Esophagus (tissue), 2 donors: ENCODE data around the gene SASS6. TPM values are rescaled to one million over a fixed set of nuclear protein-coding genes. Genes with fewer than 3 reads are reported as not detected.

ENCODE experiments used
- H3K27ac ChIP-seq, 2 donors: one replicate each; pipeline ENCODE4 v1.5.1; 2013; ENCODE audit warnings: low read depth in 2 of 2, mild to moderate bottlenecking in 2 of 2, inconsistent platforms in 1 of 2, low read length in 1 of 2, moderate library complexity in 1 of 2
- H3K27me3 ChIP-seq, 2 donors: one replicate each; pipeline ENCODE4 v1.6.1; 2013; ENCODE audit warnings: low read length in 2 of 2, control low read depth in 1 of 2, mild to moderate bottlenecking in 1 of 2; ENCODE audit not compliant: insufficient read depth in 2 of 2, control insufficient read depth in 1 of 2
- H3K36me3 ChIP-seq, 2 donors: one replicate each; pipeline ENCODE4 v1.6.1; 2013; ENCODE audit warnings: low read length in 1 of 2; ENCODE audit not compliant: control insufficient read depth in 2 of 2, insufficient read depth in 2 of 2
- H3K4me1 ChIP-seq, 2 donors: one replicate each; pipeline ENCODE4 v1.6.1; 2013; ENCODE audit warnings: low read length in 1 of 2; ENCODE audit not compliant: control insufficient read depth in 2 of 2, insufficient read depth in 2 of 2
- H3K4me3 ChIP-seq, 2 donors: one replicate each; pipeline ENCODE4 v1.5.1; 2013; ENCODE audit warnings: low read length in 2 of 2, mild to moderate bottlenecking in 2 of 2, low read depth in 1 of 2, moderate library complexity in 1 of 2
- H3K9me3 ChIP-seq, 2 donors: one replicate each; pipeline ENCODE4 v1.6.1; 2013; ENCODE audit warnings: mild to moderate bottlenecking in 2 of 2, low read depth in 1 of 2, low read length in 1 of 2, moderate library complexity in 1 of 2; ENCODE audit not compliant: control insufficient read depth in 2 of 2, insufficient read depth in 1 of 2
- WGBS, 2 donors: extraction: QIAGEN DNeasy Blood & Tissue Kit; methylation state at CpG; one replicate each; pipeline ENCODE4 v1.1.7; 2013; 5-methylcytosine and 5-hydroxymethylcytosine counted together
- polyA plus RNA-seq, 2 donors: library from polyadenylated mRNA; stranded (reverse); fragments of 200-250 nt; gene quantifications; one replicate each; pipeline ENCODE4 v1.2.3, GENCODE V29; 2013
- donor health status: healthy with polysubstance abuse.
- donor health status: Bipolar disorder and iron deficiency.

The SASS6 gene, protein sequence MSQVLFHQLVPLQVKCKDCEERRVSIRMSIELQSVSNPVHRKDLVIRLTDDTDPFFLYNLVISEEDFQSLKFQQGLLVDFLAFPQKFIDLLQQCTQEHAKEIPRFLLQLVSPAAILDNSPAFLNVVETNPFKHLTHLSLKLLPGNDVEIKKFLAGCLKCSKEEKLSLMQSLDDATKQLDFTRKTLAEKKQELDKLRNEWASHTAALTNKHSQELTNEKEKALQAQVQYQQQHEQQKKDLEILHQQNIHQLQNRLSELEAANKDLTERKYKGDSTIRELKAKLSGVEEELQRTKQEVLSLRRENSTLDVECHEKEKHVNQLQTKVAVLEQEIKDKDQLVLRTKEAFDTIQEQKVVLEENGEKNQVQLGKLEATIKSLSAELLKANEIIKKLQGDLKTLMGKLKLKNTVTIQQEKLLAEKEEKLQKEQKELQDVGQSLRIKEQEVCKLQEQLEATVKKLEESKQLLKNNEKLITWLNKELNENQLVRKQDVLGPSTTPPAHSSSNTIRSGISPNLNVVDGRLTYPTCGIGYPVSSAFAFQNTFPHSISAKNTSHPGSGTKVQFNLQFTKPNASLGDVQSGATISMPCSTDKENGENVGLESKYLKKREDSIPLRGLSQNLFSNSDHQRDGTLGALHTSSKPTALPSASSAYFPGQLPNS
- polyA plus RNA-seq, result 1 to 10 TPM; 1.9 to 2.0 TPM

DNA sequence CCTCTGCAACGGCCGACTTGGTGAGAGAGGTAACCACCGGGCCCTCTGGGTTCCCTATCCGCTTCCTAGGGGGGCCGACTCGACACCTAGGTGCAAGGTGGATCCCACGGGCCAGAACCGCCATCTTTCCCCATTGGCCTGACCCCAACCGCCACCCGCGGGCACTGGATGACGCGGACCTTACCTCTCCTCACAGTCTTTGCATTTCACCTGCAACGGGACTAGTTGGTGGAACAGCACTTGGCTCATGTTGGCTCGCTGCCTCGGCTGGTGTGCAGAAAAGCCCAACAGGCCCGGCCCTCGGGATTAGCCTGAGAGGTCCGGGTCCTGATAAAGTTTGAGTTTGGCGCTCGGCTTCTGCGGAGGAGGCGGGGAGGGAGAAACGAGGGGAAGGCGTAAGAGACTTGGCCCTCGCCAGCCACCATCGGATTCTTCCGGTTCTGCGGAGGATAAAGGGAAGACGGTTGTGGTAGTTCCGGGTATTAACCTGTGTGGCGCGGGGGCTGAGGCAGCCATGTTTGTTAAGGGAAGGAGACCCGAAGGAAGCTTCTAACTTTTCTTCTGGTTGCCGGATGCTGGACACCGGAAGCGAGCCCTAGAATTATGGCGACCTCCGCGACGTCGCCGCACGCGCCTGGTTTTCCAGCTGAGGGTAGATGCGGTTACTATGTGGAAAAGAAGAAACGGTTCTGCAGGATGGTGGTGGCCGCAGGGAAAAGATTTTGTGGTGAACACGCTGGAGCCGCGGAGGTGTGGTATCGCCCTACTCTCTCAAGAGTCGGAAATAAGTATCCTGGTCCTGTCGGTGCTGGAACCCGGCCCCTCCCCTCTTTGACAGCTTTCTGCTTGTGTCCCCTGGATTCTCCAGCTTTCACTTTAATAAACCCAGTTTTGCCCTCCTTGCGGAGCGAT lies at the start of gene SASS6, which contains the start of gene TRMT13:
SASS6 (minus strand) TSS at position 365 of the 912 bp plus-strand sequence; CDS start at position 249, 116 bp downstream.
TRMT13 (plus strand) TSS at position 598 of the 912 bp plus-strand sequence; CDS start at position 604, 6 bp downstream.
- H3K36me3 ChIP-seq, result no peaks in the 10 kb centered on the region
- H3K4me1 ChIP-seq, result no peaks in the 10 kb centered on the region
- H3K27me3 ChIP-seq, result no peaks in the 10 kb centered on the region
- peak within 1 kb of the TSS; percentile 31 to 83 for H3K27ac ChIP-seq
- 0% methylated on average over 57 of the region's 57 CpGs for WGBS, 2 donors
- H3K4me3 ChIP-seq, result peak within 1 kb of the TSS; percentile 77 to 99
- H3K9me3 ChIP-seq, result no peaks in the 10 kb centered on the region

DNA sequence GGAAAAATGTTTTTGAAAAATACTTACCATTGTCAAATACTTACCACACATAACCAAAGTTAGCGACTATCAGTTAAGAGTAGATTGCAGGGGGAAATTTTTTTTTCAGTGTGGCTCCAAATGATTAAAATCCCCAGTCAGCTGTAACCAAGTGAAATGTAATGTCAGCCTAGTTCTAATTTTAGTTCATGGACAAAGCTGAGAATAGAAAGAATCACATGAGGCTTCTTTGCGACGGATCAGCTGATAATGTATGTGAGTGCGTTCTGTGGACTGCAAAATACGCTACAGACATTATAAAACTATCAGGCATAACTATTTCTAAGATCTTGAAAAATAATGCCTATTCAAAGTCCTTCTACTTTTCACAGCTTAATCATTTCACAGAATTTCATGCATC lies 45.4 kb upstream of the SASS6 start, which contains the start of gene LRRC39:
LRRC39 (minus strand) TSS at position 166 of the 400 bp plus-strand sequence. CDS start 9,740 bp downstream, outside the sequence.
- Histone ChIP-seq H3K27me3 (no peaks in the 10 kb centered on the region), H3K36me3 (no peaks in the 10 kb centered on the region), H3K4me1 (no peaks in the 10 kb centered on the region), H3K4me3 (no peak within 1 kb of the TSS), H3K27ac (no peak within 1 kb of the TSS), H3K9me3 (no peaks in the 10 kb centered on the region)
- WGBS, 2 donors, result 60 to 62% methylated on average over 5 of the region's 5 CpGs

DNA sequence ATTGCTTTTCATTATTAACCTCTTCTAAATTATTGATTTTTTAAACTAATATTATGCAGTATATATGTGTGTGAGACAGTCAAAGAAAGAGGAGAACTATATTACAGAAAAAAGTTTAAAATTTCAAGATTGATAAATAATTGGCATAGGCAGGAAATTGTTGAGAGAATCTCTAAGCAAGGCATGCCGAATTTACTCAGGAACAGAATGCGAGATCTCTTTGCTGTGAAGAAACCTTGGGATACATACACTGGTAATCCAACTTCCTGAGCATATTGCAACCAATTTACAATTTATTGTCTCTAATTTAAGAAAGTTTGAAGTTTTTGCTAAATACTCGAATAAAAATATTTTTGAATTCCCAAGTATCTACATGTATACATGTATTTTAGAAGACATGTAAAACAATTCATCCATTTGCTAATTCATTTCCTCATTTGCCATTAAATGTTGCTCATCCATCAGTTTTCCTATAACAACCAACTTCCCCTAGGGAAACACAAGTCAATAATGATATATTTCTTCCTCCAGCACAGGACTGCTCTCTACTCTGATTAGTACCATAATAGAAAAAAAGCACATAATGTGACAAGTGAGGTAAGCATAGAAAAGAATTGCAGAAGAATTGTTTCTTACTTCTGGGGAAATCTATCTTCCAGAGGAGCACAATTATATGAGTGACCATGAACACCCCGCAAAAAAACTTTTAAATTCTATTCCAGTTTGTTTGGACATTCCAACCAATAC lies 44.7 kb upstream of the SASS6 start:
- no peaks in the 10 kb centered on the region for H3K9me3 ChIP-seq
- H3K4me3 ChIP-seq, result no peak overlapping the region
- H3K36me3 ChIP-seq, result no peaks in the 10 kb centered on the region
- no peaks in the 10 kb centered on the region for H3K4me1 ChIP-seq
- no peaks in the 10 kb centered on the region for H3K27me3 ChIP-seq
- no peak overlapping the region for H3K27ac ChIP-seq
- WGBS, 2 donors, result 90% methylated on average over 4 of the region's 4 CpGs

DNA sequence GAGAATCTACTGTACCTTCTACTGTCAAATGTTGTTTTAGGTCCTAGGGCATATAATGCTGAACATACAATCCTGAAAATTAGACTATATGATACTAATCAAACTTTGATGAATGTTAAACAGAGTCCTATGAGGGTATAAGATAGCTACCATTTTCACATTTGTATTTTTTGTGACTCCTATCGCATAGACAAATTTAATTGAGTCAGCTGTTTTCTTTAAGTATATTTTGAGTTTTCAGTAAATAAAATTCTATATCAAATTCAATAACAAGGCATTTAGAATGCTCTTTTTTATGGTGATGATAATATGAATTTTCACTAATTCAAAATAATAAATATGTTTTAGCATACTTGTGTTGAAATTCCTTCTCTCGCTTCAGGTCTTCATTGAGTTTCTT lies 35.3 kb upstream of the SASS6 start:
- Histone ChIP-seq H3K27me3 (no peaks in the 10 kb centered on the region), H3K4me1 (no peaks in the 10 kb centered on the region), H3K4me3 (no peak overlapping the region), H3K9me3 (no peaks in the 10 kb centered on the region), H3K36me3 (no peaks in the 10 kb centered on the region), H3K27ac (no peak overlapping the region)
- 97 to 100% methylated on average over 2 of the region's 2 CpGs for WGBS, 2 donors

DNA sequence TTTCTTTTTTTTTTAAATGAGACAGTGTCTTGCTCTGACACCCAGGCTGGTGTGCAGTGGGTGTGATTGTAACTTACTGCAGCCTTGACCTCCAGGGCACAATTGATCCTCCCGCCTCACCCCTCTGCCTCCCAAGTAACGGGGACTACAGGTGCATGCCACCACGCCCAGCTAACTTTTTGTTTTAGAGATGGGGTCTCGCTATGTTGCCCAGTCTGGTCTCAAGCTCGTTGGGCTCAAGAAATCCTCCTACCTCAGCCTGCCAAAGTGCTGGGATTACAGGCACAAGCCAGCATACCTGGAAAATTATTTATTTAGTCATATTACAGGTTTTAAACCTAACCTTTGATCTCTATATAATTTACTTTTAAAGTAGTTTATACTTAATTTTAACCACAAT lies 32.0 kb upstream of the SASS6 start:
- H3K4me3 ChIP-seq, result no peak overlapping the region
- H3K27me3 ChIP-seq, result no peaks in the 10 kb centered on the region
- no peaks in the 10 kb centered on the region for H3K4me1 ChIP-seq
- no peaks in the 10 kb centered on the region for H3K36me3 ChIP-seq
- no peaks in the 10 kb centered on the region for H3K9me3 ChIP-seq
- no peak overlapping the region for H3K27ac ChIP-seq
- 89 to 94% methylated on average over 5 of the region's 5 CpGs for WGBS, 2 donors

DNA sequence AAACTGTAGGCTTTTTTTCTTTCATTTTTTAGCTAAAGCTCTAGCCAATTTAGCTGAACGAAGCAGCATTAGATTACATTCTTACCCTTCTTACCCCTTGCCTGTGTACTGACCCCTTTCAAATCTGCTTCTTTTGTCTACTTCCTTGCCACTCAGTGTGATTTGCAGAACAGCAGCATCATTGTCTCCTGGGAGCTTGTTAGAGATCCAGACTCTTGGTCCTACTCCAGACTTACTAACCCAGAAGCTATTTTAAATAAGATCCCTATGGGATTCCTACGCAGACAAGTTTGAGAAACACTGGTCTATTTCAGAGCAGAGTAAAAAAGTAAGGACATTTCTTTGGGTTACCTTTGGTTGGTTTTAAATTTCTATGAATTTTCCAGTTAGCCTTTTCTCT lies 31.5 kb upstream of the SASS6 start:
- Histone ChIP-seq H3K36me3 (no peaks in the 10 kb centered on the region), H3K4me1 (no peaks in the 10 kb centered on the region), H3K9me3 (no peaks in the 10 kb centered on the region), H3K4me3 (no peak overlapping the region), H3K27ac (no peak overlapping the region), H3K27me3 (no peaks in the 10 kb centered on the region)
- 53 to 61% methylated on average over 2 of the region's 2 CpGs for WGBS, 2 donors

DNA sequence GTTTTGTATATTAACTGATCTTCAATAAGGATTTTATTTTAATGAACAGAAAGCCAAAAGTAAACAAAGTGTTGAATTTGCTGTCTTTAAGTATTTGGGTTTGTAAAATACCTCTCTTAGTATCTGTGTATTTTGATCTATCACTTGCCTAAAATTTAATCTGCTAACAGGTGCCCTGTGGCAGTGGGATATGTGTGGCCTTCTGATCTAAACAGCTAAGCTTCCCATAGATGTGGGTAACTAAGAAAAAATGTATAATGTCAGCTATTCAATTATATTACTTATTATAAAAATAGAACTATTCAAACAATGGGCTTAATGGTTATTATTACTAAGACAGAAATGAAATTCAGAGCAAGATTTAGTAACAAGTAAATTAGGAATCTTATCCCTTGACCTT lies 30.2 kb upstream of the SASS6 start:
- H3K9me3 ChIP-seq, result no peaks in the 10 kb centered on the region
- no peaks in the 10 kb centered on the region for H3K4me1 ChIP-seq
- H3K36me3 ChIP-seq, result no peaks in the 10 kb centered on the region
- H3K27ac ChIP-seq, result no peak overlapping the region
- no peak overlapping the region for H3K4me3 ChIP-seq
- no peaks in the 10 kb centered on the region for H3K27me3 ChIP-seq

DNA sequence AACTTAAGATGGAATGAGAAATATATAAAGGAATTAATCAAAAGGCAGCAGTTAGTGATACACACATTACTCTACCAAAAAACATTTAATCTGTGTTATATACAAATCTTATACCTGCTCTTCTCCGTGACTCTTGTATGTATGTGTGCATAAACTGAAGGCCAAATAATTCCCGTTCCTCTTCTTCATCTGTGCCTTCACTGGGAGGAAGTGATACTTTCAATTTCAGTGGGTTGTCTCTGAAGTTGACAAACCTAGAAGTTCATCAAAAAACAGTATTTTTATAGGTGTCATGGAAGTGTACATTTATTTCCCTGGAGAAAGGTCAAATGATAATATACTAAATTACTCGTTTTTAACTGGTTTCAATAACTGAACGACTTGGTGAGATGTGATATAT lies 19.5 kb upstream of the SASS6 start:
- peaks cover 2 to 4% of the 10 kb centered on the region in 2 donors for H3K36me3 ChIP-seq
- no peaks in the 10 kb centered on the region for H3K9me3 ChIP-seq
- no peak overlapping the region for H3K27ac ChIP-seq
- H3K4me1 ChIP-seq, result no peaks in the 10 kb centered on the region
- H3K4me3 ChIP-seq, result no peak overlapping the region
- no peaks in the 10 kb centered on the region for H3K27me3 ChIP-seq
- WGBS, 2 donors, result 80 to 81% methylated on average over 4 of the region's 4 CpGs

DNA sequence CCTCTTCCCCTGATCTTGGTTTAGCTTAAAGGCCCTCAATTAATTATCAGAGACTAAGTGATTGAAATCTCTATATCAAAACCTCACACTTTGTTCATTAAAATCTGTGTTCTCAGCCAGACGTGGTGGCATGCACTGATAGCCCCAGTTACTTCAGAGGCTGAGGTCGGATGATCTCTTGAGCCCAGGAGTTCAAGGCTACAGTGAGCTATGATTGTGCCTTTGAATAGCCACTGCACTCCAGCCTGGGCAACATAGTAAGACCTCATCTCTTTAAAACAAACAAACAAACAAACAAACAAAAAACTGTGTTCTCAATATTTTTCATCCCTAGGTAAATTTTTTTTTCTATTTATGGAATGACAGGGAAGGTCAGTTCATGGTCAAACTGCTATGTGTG lies 18.9 kb upstream of the SASS6 start:
- 60 to 66% methylated on average over 2 of the region's 2 CpGs for WGBS, 2 donors

More for the DNA sequence above, 18.9 kb upstream of the SASS6 start:
- no peaks in the 10 kb centered on the region for H3K9me3 ChIP-seq
- no peaks in the 10 kb centered on the region for H3K4me1 ChIP-seq
- H3K27ac ChIP-seq, result no peak overlapping the region
- H3K4me3 ChIP-seq, result no peak overlapping the region
- H3K36me3 ChIP-seq, result peaks cover 2 to 4% of the 10 kb centered on the region in 2 donors
- H3K27me3 ChIP-seq, result no peaks in the 10 kb centered on the region
